ENCODE data around the gene ALKBH6.

The ALKBH6 gene

GRCh38 chr19:36030264-36031148 is 16.5 kb upstream of the ALKBH6 start:
- DNase-seq: no peak

- DNase-seq: no peak
Observed at GRCh38 chr19:36028313-36029041, 14.5 kb upstream of the ALKBH6 start.

GRCh38 chr19:36027696-36028095 is 13.7 kb upstream of the ALKBH6 start:
- DNase-seq: no peak

- no peak for DNase-seq
Observed at GRCh38 chr19:36026091-36026876, 12.3 kb upstream of the ALKBH6 start.

GRCh38 chr19:36025541-36025940 is 11.5 kb upstream of the ALKBH6 start:
- DNase-seq: no peak

GRCh38 chr19:36023432-36023831 is 9.4 kb upstream of the ALKBH6 start:
- no peak for DNase-seq

GRCh38 chr19:36019061-36019670 is 5.2 kb upstream of the ALKBH6 start:
- no peak for DNase-seq

GRCh38 chr19:36013280-36014011 is 567 bp downstream of the ALKBH6 start:
- no peak for DNase-seq

GRCh38 chr19:36010402-36010801 is 3.6 kb downstream of the ALKBH6 start:
- no peak for DNase-seq

GRCh38 chr19:36009633-36010379 is 4.2 kb downstream of the ALKBH6 start:
- DNase-seq: no peak

GRCh38 chr19:36009220-36009619 is 4.8 kb downstream of the ALKBH6 start:
- peak; percentile 41 for DNase-seq

- peak; percentile 17 for DNase-seq
Observed at GRCh38 chr19:36008336-36008978, 5.6 kb downstream of the ALKBH6 start, which contains the start of gene SYNE4. TSS of gene SYNE4 (minus strand) at chr19:36008813. CDS start at chr19:36008681, 132 bp downstream.

- DNase-seq: no peak
Observed at GRCh38 chr19:36006955-36007354, 7.1 kb downstream of the ALKBH6 start.

- DNase-seq: no peak
Observed at GRCh38 chr19:36003284-36003683, 10.7 kb downstream of the ALKBH6 start.

GRCh38 chr19:36001605-36002004 is 12.4 kb downstream of the ALKBH6 start:
- no peak for DNase-seq

GRCh38 chr19:35996777-35997176 is 17.2 kb downstream of the ALKBH6 start:
- no peak for DNase-seq

GRCh38 chr19:35995048-35995993 is 18.7 kb downstream of the ALKBH6 start, which contains the start of gene SDHAF1:
TSS of gene SDHAF1 (plus strand) at chr19:35995188. CDS start at chr19:35995275, 87 bp downstream.
- DNase-seq: peak; percentile 92

GRCh38 chr19:35993923-35994598 is 20.0 kb downstream of the ALKBH6 start:
- no peak for DNase-seq

Data from NCI-H1105 (cell line).